ENCODE measurements around the gene THAP6.

DNA sequence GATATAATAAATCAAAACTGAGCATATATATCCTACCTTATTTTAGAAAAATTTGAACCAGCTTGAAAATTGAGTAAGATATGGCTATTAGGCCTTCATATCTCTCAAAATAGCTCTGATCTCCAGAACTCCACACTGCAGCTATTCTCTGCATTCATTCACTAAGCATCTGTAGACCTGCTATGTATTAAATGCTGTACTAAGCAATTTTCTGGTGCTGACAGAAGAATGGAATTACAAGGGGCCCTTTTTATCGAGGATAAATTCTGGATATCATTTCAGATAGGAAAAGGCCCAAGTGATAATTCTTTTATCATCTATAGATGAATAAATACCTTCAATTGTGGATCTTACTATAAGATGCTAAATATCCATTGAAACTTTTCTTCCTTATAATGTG, 1.9 kb downstream of the THAP6 start:
- TF ChIP-seq, protein P1, sequence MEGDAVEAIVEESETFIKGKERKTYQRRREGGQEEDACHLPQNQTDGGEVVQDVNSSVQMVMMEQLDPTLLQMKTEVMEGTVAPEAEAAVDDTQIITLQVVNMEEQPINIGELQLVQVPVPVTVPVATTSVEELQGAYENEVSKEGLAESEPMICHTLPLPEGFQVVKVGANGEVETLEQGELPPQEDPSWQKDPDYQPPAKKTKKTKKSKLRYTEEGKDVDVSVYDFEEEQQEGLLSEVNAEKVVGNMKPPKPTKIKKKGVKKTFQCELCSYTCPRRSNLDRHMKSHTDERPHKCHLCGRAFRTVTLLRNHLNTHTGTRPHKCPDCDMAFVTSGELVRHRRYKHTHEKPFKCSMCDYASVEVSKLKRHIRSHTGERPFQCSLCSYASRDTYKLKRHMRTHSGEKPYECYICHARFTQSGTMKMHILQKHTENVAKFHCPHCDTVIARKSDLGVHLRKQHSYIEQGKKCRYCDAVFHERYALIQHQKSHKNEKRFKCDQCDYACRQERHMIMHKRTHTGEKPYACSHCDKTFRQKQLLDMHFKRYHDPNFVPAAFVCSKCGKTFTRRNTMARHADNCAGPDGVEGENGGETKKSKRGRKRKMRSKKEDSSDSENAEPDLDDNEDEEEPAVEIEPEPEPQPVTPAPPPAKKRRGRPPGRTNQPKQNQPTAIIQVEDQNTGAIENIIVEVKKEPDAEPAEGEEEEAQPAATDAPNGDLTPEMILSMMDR (IDR thresholded peaks at IDR 0.05) = no peak
- no peak for TF ChIP-seq POLR2A (IDR thresholded peaks at IDR 0.05)
